ENCODE data around the gene ARF3. TPM values are rescaled to one million over a fixed set of nuclear protein-coding genes. Genes with fewer than 3 reads are reported as not detected.

Gene ARF3
- total and polyA plus RNA-seq, 2 donors (not counting 3 experiments of a cell fraction or from before 2014, with no cell fraction given): 149 to 172 TPM

- Histone ChIP-seq H3K27me3 (ENCODE audit: control insufficient read depth in 2 of 2, insufficient read depth in 2 of 2, low read length in 2 of 2) (peaks cover 38 to 45% of the 10 kb centered on the region in 2 experiments), H3K4me3 (replicated peaks in 1 of 3; ENCODE audit: insufficient read depth in 1 of 3, low read depth in 1 of 3, low read length in 3 of 3) (no peak overlapping the region)
- POLR2A ChIA-PET: no interaction called here
Observed at GRCh38 chr12:48991247-48992050, 34.2 kb upstream of the ARF3 start.

GRCh38 chr12:48990552-48990951, 33.3 kb upstream of the ARF3 start:
- DNase-seq (ENCODE audit: low read depth, low spot score): no peak
- no peak overlapping the region for H3K27ac ChIP-seq (ENCODE audit: insufficient read depth, low read depth, low read length)
- dilution Hi-C loops (cut with MboI; ENCODE audit: extremely low pct_ligation_motif_present, low sequenced_read_pairs): no loop called here
- no peak overlapping the region for H3K9ac ChIP-seq (replicated peaks; ENCODE audit: extremely low read depth, insufficient read depth, low read length)
- H3K27me3 ChIP-seq (ENCODE audit: control insufficient read depth in 2 of 2, insufficient read depth in 2 of 2, low read length in 2 of 2): peaks cover 47 to 53% of the 10 kb centered on the region in 2 experiments
- H3K36me3 ChIP-seq (ENCODE audit: control insufficient read depth in 2 of 2, extremely low read depth in 1 of 2, insufficient read depth in 2 of 2, low read length in 2 of 2): no peaks in the 10 kb centered on the region
- TF ChIP-seq POLR2A (IDR thresholded peaks at IDR 0.05; ENCODE audit: low read depth, low read length): no peak
- TF ChIP-seq MYC (IDR thresholded peaks at IDR 0.05; ENCODE audit: low read depth, low read length): no peak
- no peak for TF ChIP-seq MAX (IDR thresholded peaks at IDR 0.05; ENCODE audit: insufficient read depth, insufficient read length)
- TF ChIP-seq CTCF (IDR thresholded peaks at IDR 0.05; ENCODE audit: extremely low read depth in 1 of 2, insufficient read depth in 1 of 2, low read depth in 1 of 2, low read length in 2 of 2): no peak
- no peak for TF ChIP-seq EZH2 (IDR thresholded peaks at IDR 0.05; ENCODE audit: borderline replicate concordance, low read depth, low read length, severe bottlenecking)
- TF ChIP-seq FOS (IDR thresholded peaks at IDR 0.05; ENCODE audit: borderline replicate concordance, insufficient read depth, low read length): no peak
- TF ChIP-seq JUN (IDR thresholded peaks at IDR 0.05; ENCODE audit: borderline replicate concordance, insufficient read depth, insufficient read length, low read depth): no peak
- TF ChIP-seq POLR2AphosphoS5 (IDR thresholded peaks at IDR 0.05; ENCODE audit: insufficient read depth, low read depth, low read length): no peak
- TF ChIP-seq GATA2 (IDR thresholded peaks at IDR 0.05; ENCODE audit: insufficient read depth, insufficient read length, low read depth, low read length): no peak
- H2AFZ ChIP-seq (ENCODE audit: low read depth, low read length): no peak overlapping the region
- H3K4me3 ChIP-seq (replicated peaks in 1 of 3; ENCODE audit: insufficient read depth in 1 of 3, low read depth in 1 of 3, low read length in 3 of 3): no peak overlapping the region
- POLR2A ChIA-PET: no interaction called here
- H3K4me1 ChIP-seq (ENCODE audit: control insufficient read depth, extremely low read depth, insufficient read depth, low read length): no peaks in the 10 kb centered on the region
- no peaks in the 10 kb centered on the region for H4K20me1 ChIP-seq (replicated peaks; ENCODE audit: control insufficient read depth, extremely low read depth, insufficient read depth, low read length)
- no peaks in the 10 kb centered on the region for H3K9me1 ChIP-seq (replicated peaks; ENCODE audit: control insufficient read depth, extremely low read depth, insufficient read depth, low read length)
- H3K79me2 ChIP-seq (ENCODE audit: control insufficient read depth, insufficient read depth, low read length): no peaks in the 10 kb centered on the region
- CTCF ChIA-PET: interaction anchor here (10.5 kb wide), 1 partner anchor 9 kb away, joined by 175 read pairs; the partner anchor contains the start of gene WNT1
- FAIRE-seq: no peak
- intact Hi-C loops (cut with micrococcal nuclease): no loop called here
- no peaks in the 10 kb centered on the region for H3K9me3 ChIP-seq (replicated peaks; ENCODE audit: control insufficient read depth, insufficient read depth, low read length)
- H3K4me2 ChIP-seq (ENCODE audit: insufficient read depth, low read length): no peak overlapping the region
- BruUV-seq (replicated peaks): no TSS peak

More at GRCh38 chr12:48991247-48992050, 34.2 kb upstream of the ARF3 start:
- Histone ChIP-seq H3K9ac (replicated peaks; ENCODE audit: extremely low read depth, insufficient read depth, low read length) (no peak overlapping the region), H4K20me1 (replicated peaks; ENCODE audit: control insufficient read depth, extremely low read depth, insufficient read depth, low read length) (no peaks in the 10 kb centered on the region), H3K4me2 (ENCODE audit: insufficient read depth, low read length) (no peak overlapping the region), H2AFZ (ENCODE audit: low read depth, low read length) (no peak overlapping the region), H3K9me1 (replicated peaks; ENCODE audit: control insufficient read depth, extremely low read depth, insufficient read depth, low read length) (no peaks in the 10 kb centered on the region), H3K4me1 (ENCODE audit: control insufficient read depth, extremely low read depth, insufficient read depth, low read length) (no peaks in the 10 kb centered on the region), H3K36me3 (ENCODE audit: control insufficient read depth in 2 of 2, extremely low read depth in 1 of 2, insufficient read depth in 2 of 2, low read length in 2 of 2) (no peaks in the 10 kb centered on the region), H3K9me3 (replicated peaks; ENCODE audit: control insufficient read depth, insufficient read depth, low read length) (no peaks in the 10 kb centered on the region), H3K79me2 (ENCODE audit: control insufficient read depth, insufficient read depth, low read length) (no peaks in the 10 kb centered on the region), H3K27ac (ENCODE audit: insufficient read depth, low read depth, low read length) (no peak overlapping the region)
- BruUV-seq (replicated peaks): no TSS peak
- TF ChIP-seq GATA2 (IDR thresholded peaks at IDR 0.05; ENCODE audit: insufficient read depth, insufficient read length, low read depth, low read length) (no peak), EZH2 (IDR thresholded peaks at IDR 0.05; ENCODE audit: borderline replicate concordance, low read depth, low read length, severe bottlenecking) (no peak), MAX (IDR thresholded peaks at IDR 0.05; ENCODE audit: insufficient read depth, insufficient read length) (no peak)
- CTCF ChIA-PET: interaction anchor here (0.7 to 10.5 kb wide), 3 partner anchors 10 to 52 kb away, joined by 3 to 175 read pairs (median 3); partner anchors contain the start of gene WNT1
- DNase-seq (ENCODE audit: low read depth, low spot score) (no peak), FAIRE-seq (no peak)
- intact Hi-C loops (cut with micrococcal nuclease) (no loop called here), dilution Hi-C loops (cut with MboI; ENCODE audit: extremely low pct_ligation_motif_present, low sequenced_read_pairs) (no loop called here)

All from endothelial cell of umbilical vein (primary cell).